ENCODE results near the gene SREBF1.

Gene SREBF1

DNA sequence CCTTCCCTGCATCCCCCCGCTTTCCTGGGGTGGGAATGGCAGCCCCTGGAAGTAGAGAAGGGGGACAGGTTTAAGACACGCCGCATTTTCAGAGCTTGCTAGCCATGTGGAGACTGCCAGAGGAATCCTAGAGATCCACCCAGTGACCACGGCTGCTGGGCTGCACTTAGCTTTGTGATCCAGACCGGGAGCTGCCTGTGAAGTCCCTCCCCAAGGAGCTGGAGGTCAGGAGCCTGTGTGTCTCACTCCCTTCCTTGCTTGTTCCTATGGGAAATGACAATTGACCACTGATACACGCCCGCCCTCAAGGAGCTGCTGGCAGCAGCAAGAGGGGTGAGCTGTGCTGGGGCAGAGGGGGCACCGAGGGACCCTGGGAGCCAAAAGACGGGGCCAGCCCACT, 73.7 kb downstream of the SREBF1 start:
- H3K4me3 ChIP-seq (ENCODE audit: low read depth, low read length) = no peak overlapping the region
- DNase-seq (ENCODE audit: low read depth, low spot score) = no peak
- in situ Hi-C loops (cut with HindIII; ENCODE audit: low sequenced_read_pairs) = no loop called here
- TF ChIP-seq, protein P1, sequence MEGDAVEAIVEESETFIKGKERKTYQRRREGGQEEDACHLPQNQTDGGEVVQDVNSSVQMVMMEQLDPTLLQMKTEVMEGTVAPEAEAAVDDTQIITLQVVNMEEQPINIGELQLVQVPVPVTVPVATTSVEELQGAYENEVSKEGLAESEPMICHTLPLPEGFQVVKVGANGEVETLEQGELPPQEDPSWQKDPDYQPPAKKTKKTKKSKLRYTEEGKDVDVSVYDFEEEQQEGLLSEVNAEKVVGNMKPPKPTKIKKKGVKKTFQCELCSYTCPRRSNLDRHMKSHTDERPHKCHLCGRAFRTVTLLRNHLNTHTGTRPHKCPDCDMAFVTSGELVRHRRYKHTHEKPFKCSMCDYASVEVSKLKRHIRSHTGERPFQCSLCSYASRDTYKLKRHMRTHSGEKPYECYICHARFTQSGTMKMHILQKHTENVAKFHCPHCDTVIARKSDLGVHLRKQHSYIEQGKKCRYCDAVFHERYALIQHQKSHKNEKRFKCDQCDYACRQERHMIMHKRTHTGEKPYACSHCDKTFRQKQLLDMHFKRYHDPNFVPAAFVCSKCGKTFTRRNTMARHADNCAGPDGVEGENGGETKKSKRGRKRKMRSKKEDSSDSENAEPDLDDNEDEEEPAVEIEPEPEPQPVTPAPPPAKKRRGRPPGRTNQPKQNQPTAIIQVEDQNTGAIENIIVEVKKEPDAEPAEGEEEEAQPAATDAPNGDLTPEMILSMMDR (IDR thresholded peaks at IDR 0.05; ENCODE audit: low read depth, low read length) = no peak

DNA sequence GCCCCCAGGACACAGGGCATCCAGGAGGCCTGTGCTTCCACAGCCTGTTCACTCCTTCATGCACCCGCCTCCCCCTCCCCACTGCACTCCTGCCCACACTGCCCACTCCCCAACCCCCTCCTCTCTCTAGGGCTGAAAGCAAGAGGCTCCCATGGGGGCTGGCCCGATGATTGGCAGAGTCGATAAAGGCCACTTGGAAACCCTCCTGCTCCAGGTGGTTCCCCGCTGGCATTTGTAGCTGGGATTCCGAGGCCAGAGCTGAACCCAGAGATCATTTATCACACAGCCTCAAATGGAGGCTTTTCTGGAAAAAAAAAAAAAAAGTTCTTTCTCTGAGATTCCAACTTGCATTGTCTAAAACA, 74.1 kb downstream of the SREBF1 start:
- no peak for DNase-seq (ENCODE audit: low read depth, low spot score)
- TF ChIP-seq, protein P1 (IDR thresholded peaks at IDR 0.05; ENCODE audit: low read depth, low read length) = no peak
- in situ Hi-C loops (cut with HindIII; ENCODE audit: low sequenced_read_pairs) = no loop called here
- no peak overlapping the region for H3K4me3 ChIP-seq (ENCODE audit: low read depth, low read length)
